Endothelial cell of umbilical vein (primary cell): Measurements from ENCODE around the gene FNIP2.

Experiments
- JUN ChIP-seq: IDR thresholded peaks from 2 replicates; pipeline ENCODE4 v1.6.1; 2011; ENCODE audit warnings: borderline replicate concordance, low read depth; ENCODE audit not compliant: insufficient read length, insufficient read depth
- MYC ChIP-seq: IDR thresholded peaks from one replicate; pipeline ENCODE4 v1.6.1; 2011; ENCODE audit warnings: mild to moderate bottlenecking, low read depth, low read length
- POLR2A ChIP-seq: IDR thresholded peaks from 2 replicates; pipeline ENCODE4 v1.6.1; 2012; ENCODE audit warnings: low read depth, mild to moderate bottlenecking, control low read depth, low read length
- TF ChIP-seq, protein P1 (sequence below), 2 donors: IDR thresholded peaks; 1 replicate in 1 of 2; 2 replicates in 1 of 2; pipeline ENCODE4 v1.5.1; 2011; ENCODE audit warnings: low read length in 2 of 2, mild to moderate bottlenecking in 2 of 2, moderate library complexity in 2 of 2, control low read depth in 1 of 2, inconsistent platforms in 1 of 2, low read depth in 1 of 2; ENCODE audit not compliant: insufficient read depth in 1 of 2; ENCODE audit errors: extremely low read depth in 1 of 2

DNA sequence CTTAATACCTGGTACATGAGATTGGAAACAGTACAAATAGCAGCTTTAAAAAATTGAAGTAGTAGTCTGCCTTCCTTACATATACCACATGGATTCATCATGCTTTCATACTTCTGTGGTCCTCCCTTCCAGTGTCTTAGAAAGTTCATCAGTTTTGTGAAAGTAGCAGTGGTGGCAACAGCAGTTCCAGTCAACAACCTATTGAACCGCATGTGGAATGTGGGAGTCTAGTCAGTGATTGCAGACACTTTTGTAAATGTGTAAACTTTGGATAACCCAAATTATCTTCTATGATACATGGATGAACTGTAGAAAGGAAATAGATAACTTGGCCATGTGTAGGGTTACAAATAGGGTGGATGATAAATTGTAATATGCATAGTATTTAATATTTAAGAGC lies 34.1 kb downstream of the FNIP2 start:
- TF ChIP-seq, protein P1, sequence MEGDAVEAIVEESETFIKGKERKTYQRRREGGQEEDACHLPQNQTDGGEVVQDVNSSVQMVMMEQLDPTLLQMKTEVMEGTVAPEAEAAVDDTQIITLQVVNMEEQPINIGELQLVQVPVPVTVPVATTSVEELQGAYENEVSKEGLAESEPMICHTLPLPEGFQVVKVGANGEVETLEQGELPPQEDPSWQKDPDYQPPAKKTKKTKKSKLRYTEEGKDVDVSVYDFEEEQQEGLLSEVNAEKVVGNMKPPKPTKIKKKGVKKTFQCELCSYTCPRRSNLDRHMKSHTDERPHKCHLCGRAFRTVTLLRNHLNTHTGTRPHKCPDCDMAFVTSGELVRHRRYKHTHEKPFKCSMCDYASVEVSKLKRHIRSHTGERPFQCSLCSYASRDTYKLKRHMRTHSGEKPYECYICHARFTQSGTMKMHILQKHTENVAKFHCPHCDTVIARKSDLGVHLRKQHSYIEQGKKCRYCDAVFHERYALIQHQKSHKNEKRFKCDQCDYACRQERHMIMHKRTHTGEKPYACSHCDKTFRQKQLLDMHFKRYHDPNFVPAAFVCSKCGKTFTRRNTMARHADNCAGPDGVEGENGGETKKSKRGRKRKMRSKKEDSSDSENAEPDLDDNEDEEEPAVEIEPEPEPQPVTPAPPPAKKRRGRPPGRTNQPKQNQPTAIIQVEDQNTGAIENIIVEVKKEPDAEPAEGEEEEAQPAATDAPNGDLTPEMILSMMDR (IDR thresholded peaks at IDR 0.05; ENCODE audit: extremely low read depth in 1 of 2, insufficient read depth in 1 of 2, low read depth in 1 of 2, low read length in 2 of 2), result no peak
- TF ChIP-seq MYC (no peak), POLR2A (no peak), JUN (no peak)
